ENCODE data around the gene KRTAP13-4. TPM values are rescaled to one million over a fixed set of nuclear protein-coding genes. Genes with fewer than 3 reads are reported as not detected.

The KRTAP13-4 gene
- total and polyA plus RNA-seq, 7 donors: not detected

- no peaks in the 10 kb centered on the region for H3K36me3 ChIP-seq (ENCODE audit: insufficient read depth in 1 of 2, low read depth in 1 of 2)
- no peaks in the 10 kb centered on the region for H3K9me3 ChIP-seq
- WGBS, 3 donors: 32 to 54% (median 37%) methylated on average over 1 of the region's 1 CpG
- ATAC-seq (peak in 2 of 4 donors; percentile 51 to 66), DNase-seq (no peak)
- H3K27ac ChIP-seq: no peak overlapping the region
- no peaks in the 10 kb centered on the region for H3K27me3 ChIP-seq (ENCODE audit: insufficient read depth in 3 of 3, low read length in 2 of 3)
- H3K4me1 ChIP-seq: no peaks in the 10 kb centered on the region
- H3K4me3 ChIP-seq: no peak overlapping the region
- intact Hi-C loops (cut with DNase I): loop anchor here in 1 of 2 donors (10.0 kb wide), 1 partner anchor 291 kb away; no protein-coding TSS in a partner anchor
- TF ChIP-seq, protein P1, sequence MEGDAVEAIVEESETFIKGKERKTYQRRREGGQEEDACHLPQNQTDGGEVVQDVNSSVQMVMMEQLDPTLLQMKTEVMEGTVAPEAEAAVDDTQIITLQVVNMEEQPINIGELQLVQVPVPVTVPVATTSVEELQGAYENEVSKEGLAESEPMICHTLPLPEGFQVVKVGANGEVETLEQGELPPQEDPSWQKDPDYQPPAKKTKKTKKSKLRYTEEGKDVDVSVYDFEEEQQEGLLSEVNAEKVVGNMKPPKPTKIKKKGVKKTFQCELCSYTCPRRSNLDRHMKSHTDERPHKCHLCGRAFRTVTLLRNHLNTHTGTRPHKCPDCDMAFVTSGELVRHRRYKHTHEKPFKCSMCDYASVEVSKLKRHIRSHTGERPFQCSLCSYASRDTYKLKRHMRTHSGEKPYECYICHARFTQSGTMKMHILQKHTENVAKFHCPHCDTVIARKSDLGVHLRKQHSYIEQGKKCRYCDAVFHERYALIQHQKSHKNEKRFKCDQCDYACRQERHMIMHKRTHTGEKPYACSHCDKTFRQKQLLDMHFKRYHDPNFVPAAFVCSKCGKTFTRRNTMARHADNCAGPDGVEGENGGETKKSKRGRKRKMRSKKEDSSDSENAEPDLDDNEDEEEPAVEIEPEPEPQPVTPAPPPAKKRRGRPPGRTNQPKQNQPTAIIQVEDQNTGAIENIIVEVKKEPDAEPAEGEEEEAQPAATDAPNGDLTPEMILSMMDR (IDR thresholded peaks at IDR 0.05): no peak
Observed at GRCh38 chr21:30444204-30444603, 14.2 kb downstream of the KRTAP13-4 start.

DNA sequence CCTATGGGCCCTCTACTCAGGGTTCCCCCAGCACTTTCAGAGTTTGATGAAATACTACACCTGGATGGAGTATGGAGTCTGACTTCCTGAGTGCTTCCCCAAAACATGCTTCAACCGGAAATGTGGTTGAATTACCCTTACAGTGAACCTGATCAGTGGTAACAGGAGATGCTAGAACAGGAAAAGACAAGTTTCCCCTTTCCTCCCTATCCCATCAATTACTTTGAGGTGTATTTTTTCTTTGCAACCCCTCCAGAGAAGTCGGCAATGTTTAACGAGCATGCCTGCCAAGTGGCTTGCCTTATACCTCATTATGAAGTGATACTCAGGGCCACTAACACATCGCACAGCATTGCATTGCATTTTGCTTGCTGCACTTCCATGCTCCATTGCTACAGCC, 17.0 kb downstream of the KRTAP13-4 start:
- Histone ChIP-seq H3K36me3 (ENCODE audit: insufficient read depth in 1 of 2, low read depth in 1 of 2) (no peaks in the 10 kb centered on the region), H3K4me3 (no peak overlapping the region), H3K9me3 (no peaks in the 10 kb centered on the region), H3K27me3 (ENCODE audit: insufficient read depth in 3 of 3, low read length in 2 of 3) (no peaks in the 10 kb centered on the region), H3K27ac (no peak overlapping the region), H3K4me1 (no peaks in the 10 kb centered on the region)
- ATAC-seq: no peak
- no peak for DNase-seq
- TF ChIP-seq, protein P1 (IDR thresholded peaks at IDR 0.05): no peak
- intact Hi-C loops (cut with DNase I): loop anchor here in 1 of 2 donors (10.0 kb wide), 1 partner anchor 288 kb away; no protein-coding TSS in a partner anchor
- WGBS, 3 donors: 9 to 11% (median 10%) methylated on average over 4 of the region's 4 CpGs

GRCh38 chr21:30448514-30448913, 18.5 kb downstream of the KRTAP13-4 start:
- Histone ChIP-seq H3K36me3 (ENCODE audit: insufficient read depth in 1 of 2, low read depth in 1 of 2) (no peaks in the 10 kb centered on the region), H3K27me3 (ENCODE audit: insufficient read depth in 3 of 3, low read length in 2 of 3) (no peaks in the 10 kb centered on the region), H3K4me3 (no peak overlapping the region), H3K4me1 (no peaks in the 10 kb centered on the region), H3K27ac (no peak overlapping the region), H3K9me3 (no peaks in the 10 kb centered on the region)
- TF ChIP-seq, protein P1 (IDR thresholded peaks at IDR 0.05): no peak
- 88 to 92% (median 91%) methylated on average over 3 of the region's 3 CpGs for WGBS, 3 donors
- intact Hi-C loops (cut with DNase I): loop anchor here in 1 of 2 donors (10.0 kb wide), 1 partner anchor 286 kb away; no protein-coding TSS in a partner anchor
- no peak for DNase-seq
- ATAC-seq: no peak

- DNase-seq: no peak
- intact Hi-C loops (cut with DNase I): no loop called here
- Histone ChIP-seq H3K27ac (no peak overlapping the region), H3K4me3 (no peak overlapping the region), H3K36me3 (ENCODE audit: insufficient read depth in 1 of 2, low read depth in 1 of 2) (no peaks in the 10 kb centered on the region), H3K27me3 (ENCODE audit: insufficient read depth in 3 of 3, low read length in 2 of 3) (no peaks in the 10 kb centered on the region), H3K4me1 (no peaks in the 10 kb centered on the region), H3K9me3 (no peaks in the 10 kb centered on the region)
- no peak for ATAC-seq
- 38 to 70% (median 59%) methylated on average over 3 of the region's 3 CpGs for WGBS, 3 donors
- TF ChIP-seq, protein P1 (IDR thresholded peaks at IDR 0.05): no peak
Observed at GRCh38 chr21:30463713-30464112, 33.7 kb downstream of the KRTAP13-4 start.
